ENCODE data around the gene PITPNM1.

The PITPNM1 gene

DNA sequence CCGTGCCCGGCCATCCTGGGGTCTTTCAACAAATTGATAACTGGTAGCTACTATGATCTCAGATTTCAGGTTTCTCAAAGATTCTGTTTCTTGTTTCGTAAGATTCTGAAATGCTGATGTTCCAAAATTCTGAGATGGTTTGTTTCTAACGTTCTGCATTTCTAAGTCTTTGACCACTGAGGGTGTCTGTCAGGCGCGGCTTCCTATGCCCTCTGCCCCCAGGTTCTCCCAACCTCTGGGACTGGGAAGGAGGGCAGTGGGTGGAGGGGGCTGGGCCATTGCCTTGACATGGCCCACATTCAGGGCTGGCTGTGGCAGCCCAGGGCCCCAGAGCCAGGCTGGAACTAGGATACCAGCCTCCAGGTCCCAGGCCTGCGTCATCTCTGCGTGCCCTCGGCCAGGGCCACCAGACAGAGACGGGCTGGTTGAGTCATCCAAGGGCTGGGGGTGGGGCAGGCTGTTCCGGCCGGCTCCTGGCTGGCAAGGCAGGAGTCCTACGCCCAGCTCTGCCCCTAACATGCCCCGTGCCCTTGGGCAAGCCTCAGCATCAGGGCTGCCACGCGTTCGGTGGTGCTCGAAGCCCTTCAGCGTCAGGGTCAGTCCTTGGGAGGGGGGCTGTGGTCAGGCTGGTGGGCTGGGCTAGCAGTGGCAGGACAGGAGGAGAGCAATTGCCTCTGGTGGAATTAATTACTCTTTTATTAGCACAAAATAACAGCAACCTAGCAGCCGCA is 41.3 kb downstream of the PITPNM1 start:
- DNase-seq, result no peak

DNA sequence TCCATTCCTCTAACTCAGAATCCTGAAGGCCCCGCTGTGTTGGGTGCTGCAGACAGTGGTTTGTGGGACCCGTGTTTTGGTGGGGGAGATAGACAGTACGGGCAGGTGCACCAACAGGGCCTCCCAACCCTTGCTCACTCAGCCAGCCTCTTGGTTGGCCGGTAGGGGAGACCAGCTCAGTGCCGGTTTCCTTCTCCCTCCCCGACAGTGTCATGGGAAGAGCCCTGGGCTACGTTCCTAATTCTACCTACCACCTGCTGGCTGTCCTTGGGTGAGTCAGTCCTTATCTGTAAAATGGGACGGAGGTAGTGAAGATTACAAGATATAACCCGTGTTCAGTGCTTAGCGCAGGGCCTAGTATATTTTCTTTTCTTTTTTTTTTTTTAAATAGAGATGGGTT is 42.0 kb downstream of the PITPNM1 start:
- no peak for DNase-seq

DNA sequence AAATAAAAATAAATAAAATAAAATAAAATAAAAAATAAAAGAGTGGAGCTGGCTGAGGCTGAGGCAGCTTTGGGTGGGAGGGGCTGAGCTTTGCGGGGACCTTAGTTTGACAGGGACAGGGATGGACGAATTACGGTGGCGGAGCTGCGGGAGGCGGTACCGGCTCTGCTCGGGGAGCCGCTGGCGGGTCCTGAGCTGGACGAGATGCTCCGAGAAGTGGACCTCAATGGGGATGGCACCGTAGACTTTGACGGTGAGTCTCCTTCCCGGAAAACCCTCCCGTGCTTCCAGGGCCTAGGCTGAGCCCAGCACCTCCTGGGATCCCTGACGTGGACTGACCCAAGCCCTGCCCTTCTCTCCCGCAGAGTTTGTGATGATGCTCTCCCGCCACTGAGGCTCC is 46.9 kb downstream of the PITPNM1 start:
- DNase-seq, result no peak

DNA sequence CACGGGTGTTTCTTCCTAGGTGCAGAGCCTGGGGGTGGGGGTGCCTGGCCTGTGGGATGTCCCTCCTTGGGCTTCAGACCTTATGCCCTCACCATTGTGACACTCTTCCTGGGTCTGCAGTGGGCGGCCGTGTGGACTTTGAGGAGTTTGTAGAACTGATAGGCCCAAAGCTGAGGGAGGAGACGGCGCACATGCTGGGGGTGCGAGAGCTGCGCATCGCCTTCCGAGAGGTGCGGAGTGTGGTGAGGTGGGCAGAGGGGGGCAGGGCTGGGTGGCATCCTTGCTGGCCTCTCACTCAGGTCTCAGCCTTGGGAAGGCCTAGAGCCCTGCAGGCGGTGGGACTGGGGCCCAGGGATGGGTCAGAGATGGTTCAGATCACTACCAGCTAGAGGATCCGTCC is 47.7 kb downstream of the PITPNM1 start:
- no peak for DNase-seq

DNA sequence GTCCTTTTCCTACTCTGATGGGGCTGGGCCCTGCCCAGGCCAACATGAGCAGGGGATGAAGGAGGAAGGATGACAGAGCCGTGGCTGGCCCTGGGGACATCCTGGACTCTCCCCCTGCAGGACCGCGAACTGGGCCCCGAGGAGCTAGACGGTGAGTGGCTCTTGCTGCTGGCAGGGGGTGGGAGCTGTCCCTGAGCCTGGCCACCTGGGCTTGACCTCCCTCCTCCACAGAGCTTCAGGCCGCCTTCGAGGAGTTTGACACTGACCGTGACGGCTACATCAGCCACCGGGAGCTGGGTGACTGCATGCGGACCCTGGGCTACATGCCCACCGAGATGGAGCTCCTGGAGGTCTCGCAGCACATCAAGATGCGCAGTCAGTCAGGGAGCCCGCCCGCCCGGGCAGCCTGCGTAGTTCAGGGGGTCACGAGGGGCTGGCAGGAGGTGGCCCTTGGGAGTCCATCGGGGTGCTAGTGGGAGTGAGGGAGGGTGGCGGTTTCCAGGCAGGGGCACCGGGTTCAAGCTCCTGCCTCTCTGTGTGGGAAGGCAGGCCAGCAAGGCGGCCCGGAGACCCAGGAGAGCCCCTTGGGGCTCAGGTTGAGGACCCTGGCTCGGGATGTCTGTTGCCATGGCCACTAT is 49.0 kb downstream of the PITPNM1 start:
- no peak for DNase-seq

DNA sequence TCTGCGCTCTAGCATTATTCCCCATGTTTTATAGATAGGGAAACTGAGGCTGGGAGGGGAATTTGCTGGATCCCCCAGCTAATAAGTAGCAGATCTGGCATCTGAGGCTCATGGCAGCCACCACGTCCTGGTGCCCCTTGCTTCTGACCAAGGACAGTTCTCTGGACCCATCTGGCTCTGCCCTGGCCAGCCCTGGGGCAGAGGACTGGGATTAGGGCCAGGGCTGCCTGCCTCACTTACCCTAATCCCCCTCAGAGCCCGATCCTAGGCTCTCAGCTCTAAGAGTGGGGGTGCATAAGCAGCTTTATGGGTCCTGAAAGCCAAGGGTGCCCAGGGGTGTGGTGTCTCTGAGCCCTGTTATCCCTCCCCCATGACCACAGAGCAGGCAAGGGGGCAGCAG is 50.1 kb downstream of the PITPNM1 start, which contains the start of gene CABP4:
CABP4 (plus strand) TSS at position 301 of the 400 bp plus-strand sequence; CDS start at position 371, 70 bp downstream.
- no peak for DNase-seq

DNA sequence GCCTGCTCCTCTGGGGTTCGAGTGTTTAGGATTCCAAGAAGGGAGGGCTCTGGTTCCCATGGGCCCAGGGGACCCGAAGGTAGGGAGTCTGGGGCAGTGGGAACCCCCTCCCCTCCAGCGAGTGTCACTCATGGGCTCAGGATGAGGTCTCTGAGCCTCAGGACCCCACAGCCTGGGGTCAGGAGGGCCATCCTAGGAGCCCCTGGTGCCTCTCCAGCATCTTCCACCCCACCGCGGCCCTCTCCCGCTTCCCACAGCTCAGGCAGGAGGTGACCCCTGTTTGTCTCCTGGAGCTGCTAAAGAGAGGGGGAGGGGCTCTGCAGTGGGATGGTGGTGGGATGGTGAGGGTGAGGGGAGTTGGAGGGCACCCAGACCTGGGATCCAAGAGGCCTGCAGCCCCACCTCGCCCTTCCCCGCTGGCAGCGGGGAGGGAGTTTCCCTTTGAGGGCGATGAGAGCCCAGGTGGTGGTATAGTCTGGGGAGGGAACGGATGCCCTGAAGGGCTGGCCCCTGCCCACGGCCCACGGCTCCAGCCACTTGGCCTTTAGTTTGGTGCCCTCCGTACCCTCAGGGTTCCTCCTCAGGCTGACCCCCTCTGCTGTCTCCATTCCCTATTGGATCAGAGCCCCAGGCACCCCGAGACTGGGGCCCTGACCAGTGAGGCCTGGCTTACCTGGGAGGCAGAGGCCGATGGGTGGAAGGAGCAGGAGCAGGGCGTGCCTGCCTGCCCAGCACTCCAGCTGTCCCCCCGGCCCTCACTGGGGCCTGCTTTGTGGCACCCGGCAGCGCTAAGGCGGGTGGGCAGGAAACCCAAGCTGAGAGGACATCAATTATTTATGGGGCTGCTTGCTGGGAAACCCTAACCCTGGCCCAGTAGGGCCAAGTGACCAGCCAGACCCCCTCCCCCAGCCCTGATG is 51.1 kb downstream of the PITPNM1 start:
- DNase-seq, result no peak

DNA sequence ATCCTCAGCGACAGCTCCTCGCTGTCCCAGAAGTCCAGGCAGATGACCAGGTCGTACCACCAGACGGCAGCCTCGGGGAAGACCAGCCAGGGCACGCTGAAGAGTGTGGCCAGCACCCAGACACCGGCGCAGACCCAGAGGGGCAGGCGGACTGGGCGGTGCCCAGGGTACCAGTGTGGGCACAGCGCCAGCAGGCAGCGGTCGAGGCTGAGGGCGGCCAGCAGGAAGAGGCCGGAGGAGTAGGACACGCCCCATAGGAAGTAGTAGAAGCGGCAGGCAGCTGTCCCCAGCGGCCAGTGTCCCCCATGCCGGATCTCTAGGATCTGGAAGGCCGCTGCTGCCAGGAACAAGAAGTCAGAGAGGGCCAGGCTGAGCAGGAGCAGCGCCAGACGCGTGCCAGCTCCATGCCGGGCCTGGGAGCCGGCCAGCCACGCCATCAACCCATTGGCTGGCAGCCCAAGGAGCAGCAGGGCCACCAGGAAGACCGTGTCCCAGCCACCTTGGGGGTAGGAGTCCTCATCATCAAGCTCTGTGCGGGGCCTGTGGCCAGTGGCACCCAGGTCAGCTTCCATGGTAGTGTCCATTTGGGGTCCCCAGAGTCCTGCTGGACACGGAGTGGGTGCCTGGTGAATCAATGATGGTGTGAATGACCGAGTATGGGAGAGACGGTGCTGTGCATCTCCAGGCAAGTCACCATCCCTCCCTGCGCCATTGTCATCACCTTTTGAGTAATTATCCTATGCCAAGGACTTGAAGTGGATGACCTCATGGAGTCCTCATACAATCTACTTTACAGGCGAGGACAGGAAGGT is 52.8 kb downstream of the PITPNM1 start, which contains the start of gene GPR152:
GPR152 (minus strand) TSS at position 589 of the 812 bp plus-strand sequence; CDS start at position 584, 5 bp downstream.
- DNase-seq, result no peak

DNA sequence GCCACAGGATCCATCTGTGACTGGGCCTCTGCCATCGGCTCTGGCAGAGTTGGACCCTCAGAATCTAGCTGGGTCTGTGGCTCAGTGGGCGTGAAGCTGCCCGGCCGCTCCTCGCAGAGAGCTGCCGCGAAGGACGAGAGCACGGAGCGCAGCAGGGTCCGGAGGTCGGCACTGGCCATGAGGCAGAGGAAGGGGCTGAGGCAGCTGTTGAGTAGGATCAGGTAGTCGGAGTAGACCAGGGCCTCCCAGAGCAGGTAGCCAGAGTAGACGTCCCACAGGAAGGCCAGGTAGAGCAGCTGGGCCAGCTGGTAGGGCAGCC is 53.5 kb downstream of the PITPNM1 start:
- DNase-seq, result no peak

DNA sequence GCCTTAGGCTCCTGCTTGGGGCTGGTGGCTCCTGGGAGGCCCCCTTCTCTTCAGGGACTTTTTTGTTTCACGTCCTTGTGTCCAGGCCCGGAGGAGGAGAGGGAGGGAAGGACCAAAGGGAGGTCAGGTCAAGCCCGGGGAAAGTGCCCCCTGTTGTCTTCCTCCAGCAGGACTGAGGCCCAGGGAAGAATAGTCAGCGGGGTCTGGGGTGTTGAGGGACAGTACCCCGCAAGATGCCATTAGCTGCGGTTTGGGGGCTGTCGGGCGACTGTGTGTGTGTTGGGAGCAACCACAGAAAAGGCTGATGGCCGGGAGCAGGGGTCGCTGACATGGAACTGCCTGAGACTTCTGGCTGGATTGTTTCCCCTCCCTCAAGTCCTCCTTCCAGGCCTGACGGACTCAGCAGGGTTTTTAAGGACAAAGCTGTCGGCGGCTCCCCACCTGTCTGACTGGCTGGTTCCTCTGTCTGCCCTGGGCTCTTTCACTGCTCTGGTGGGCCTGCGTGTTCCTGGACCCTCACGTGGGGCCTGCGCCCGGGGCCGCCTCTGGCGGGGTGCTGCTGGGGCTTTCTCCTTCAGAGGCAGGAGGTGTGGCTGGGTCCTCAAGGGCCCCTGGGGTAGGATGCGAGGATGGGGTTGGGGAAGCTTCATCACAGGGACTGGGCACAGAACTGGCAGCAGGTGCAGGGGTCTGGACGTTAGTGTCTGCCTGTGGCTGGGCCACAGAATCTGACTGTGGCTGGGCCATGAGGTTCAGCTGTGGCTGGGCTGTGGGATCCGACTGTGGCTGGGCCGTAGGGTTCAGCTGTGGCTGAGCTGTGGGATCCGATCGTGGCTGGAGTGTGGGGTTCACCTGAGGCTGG is 54.1 kb downstream of the PITPNM1 start:
- DNase-seq, result no peak

DNA sequence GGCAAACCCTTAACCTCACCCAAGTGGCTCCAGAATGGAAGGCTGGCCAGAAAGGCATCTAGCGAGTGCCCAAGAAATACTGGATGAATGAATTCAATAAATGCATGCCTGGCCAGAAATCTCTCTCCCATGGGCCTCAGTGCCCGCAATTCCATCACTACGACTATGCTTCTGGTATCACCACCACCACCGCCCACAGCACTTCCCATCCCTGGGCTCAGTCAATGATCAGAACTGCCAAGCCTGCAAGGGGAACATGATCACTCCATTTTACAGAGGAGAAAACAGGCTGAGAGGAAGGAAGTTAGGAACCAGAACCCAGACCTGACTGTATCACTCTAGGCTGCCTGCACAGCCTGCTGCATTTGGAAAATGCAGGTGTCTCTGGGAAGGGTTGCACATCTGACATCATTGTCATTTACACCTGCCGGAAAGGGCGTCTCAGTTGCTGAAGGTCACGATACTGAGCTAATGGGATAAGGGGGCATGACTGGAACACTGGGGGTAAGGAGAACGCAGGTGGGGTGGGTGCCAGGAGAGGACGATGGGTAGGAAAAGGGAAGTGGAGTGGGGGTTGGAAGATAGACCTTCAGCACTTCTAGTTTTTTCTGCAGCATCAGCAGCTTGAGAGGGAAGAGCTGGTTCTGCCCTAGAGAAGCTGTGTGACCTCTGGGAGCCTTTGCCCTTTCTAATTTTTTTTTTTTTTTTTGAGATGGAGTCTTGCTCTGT is 55.9 kb downstream of the PITPNM1 start:
- no peak for DNase-seq

DNA sequence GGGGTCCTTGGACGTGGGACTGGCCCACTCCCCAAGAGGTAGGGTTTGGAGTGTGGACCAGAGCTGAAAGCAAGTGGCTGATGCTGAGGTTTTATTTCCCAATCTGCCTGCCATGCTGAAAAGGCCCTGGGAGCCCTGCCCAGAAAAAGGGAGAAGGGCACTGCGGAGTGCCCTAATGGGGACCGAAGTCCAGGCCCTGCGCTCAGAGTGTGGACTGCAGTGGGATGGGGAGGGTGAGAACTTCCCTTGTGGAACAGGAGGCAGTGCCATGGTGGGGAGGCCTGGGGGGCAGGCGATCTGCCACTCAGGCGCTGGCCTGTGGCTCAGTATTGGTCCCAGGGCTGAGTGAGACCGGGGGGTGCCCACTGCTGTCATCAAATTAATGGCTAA is 56.9 kb downstream of the PITPNM1 start:
- no peak for DNase-seq

DNA sequence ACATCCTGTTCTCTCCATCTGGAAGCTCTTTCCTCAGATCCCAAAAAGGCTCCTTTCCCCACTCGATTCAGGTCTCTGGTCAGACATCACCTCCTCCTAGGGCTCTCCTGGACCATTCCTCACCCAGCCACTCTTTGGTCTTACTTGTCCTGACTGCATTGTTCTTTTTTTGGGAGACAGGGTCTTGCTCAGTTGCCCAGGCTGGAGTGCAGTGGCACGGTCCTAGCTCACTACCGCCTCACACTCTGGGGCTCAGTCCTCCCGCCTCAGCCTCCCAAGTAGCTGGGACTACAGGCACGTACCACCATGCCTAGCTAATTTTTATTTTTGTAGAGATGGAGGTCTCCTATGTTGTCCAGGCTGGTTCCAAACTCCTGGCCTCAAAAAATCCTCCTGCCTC is 59.6 kb downstream of the PITPNM1 start:
- DNase-seq, result no peak

DNA sequence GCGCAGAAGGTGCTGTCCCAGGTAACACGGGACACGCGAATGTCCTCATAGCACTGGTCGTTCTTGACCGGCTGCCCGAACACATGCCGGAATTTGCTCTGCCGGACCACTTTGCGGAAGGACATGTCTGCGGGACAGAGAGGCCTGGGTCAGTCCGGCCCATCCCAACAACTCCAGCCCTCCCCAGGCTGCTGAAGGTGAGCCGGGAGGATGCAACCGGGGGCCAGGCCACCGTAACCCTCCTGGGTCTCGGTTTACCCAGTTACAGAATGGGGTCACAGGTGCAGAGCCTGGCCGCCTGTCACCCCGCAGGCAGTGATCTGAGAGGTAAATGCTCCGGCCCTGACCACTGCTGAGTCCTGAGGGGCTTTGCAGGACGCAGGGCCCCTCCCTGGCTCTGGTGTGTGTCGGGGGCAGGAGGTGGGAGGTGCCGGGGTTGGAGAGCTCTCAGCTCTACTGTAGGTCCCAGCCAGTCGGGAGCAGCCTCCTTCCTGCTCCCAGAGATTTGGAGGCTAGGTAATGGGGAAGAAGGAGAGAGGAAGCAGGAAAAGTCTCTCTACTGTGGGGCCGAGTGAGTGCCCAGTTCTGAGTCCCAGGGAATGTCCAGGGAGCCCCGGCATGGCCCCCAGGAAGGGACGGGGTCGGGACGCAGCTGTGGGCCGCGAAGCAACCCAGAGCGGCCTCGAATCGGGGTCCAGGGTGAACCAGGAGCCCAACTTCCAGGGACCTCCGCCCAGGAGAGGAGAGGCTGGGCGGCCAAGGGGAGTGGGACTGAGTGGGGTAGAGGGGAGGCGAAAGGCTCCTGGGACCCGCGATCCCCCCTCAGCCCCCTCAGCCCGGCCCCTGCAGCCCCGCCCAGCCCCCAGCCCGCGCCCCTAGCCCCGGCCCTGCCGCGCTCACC is 62.4 kb downstream of the PITPNM1 start:
- no peak for DNase-seq

Data from amniotic stem cell (primary cell).